Gastroesophageal sphincter (tissue), 3 donors: ENCODE measurements around the gene EPSTI1.

Source experiments
- CTCF ChIP-seq, 4 experiments: fragments of 200-600 bp in 2 of 4; fragments of 450-650 bp in 2 of 4; sonication (generic) in 1 of 4; IDR thresholded peaks; one replicate each; pipeline ENCODE4 v1.5.1; 2017 to 2019; ENCODE audit warnings: antibody characterized with exemption in 4 of 4, mild to moderate bottlenecking in 2 of 4, moderate library complexity in 2 of 4
- POLR2A ChIP-seq, 2 donors: fragments of 450-650 bp; IDR thresholded peaks; one replicate each; pipeline ENCODE4 v1.6.1; 2017; ENCODE audit warnings: antibody characterized with exemption in 2 of 2, mild to moderate bottlenecking in 2 of 2, moderate library complexity in 1 of 2

DNA sequence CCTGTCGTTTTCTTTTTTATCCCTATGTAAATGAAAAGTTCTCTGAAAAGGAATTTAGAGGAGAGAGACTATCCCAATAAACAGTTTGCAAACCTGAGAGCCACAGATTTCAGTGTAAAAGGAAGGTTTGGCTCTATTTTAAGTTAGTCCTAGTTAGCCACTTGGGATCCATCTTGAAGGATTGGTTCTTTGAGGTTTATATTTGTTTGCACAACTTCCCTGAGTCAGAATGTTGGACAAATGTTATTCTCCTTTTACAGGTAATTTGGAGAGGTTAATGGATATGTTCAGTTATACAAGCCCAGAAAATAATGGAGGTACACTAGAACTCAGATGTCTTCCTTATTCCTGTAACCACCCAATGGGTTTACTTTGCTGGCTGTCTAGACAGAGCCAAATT, 28.8 kb upstream of the EPSTI1 start:
- TF ChIP-seq POLR2A (IDR thresholded peaks at IDR 0.05) (no peak), CTCF (IDR thresholded peaks at IDR 0.05) (no peak)
